Activated CD4-positive, alpha-beta T cell treated with anti-CD3 and anti-CD28 coated beads, Interleukin-2, amount 50 U/mL, for 16 hours (primary cell): ENCODE results near the gene LDLRAD4.

Experiments used
- DNase-seq: peaks from one replicate; pipeline ENCODE4 v3.0.0-alpha.2; 2020

LDLRAD4 gene

DNA sequence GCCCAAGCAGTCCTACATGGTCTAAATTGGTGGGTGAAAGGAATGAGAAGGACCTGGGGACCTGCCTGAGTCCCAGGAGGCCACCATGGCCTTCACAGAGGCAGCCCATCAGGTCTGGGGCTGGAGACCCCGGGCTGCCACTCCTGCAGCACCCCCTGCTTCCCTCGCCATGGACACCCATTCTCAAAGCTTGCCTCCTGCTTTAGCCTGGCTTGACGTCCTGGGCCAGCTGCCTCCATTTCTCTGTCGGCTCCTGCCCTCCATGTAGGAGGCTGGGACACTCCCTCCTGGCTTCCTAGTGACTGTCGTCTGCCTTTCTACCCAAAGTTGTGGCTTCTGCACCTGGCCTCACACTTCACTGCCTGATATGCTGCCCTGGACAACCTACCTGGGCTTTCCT lies 309.2 kb downstream of the LDLRAD4 start:
- no peak for DNase-seq

DNA sequence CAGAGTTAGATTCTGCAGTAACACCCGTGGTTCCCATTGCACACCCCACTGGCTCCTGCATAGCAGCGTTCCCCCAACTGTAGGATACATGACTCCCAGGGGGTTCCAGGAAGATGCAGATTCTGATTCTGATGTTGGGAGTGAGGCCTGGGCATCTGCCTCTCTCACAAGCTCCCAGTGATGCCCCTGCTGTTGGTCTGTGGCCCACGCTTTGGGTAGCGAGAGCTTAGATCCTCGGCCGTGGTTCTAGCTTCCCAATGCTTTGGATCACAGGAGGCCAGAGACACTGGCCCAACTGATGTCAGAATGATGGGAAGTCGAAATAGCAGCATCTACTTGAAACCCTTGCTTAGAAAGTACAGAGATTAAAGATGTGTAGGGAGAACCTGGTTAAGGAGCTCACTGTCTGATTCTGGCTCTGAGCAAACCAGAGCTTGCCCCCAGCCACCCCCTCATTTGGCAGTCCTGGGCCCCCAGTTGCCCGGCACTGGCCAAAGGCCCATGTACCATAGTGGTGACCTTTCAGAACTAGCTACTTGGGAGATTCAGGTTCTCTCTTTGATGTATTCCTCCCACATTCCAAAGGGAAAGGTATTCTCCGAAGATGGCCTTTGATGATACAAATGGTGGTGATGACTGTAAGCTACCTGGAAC lies 310.3 kb downstream of the LDLRAD4 start:
- no peak for DNase-seq

DNA sequence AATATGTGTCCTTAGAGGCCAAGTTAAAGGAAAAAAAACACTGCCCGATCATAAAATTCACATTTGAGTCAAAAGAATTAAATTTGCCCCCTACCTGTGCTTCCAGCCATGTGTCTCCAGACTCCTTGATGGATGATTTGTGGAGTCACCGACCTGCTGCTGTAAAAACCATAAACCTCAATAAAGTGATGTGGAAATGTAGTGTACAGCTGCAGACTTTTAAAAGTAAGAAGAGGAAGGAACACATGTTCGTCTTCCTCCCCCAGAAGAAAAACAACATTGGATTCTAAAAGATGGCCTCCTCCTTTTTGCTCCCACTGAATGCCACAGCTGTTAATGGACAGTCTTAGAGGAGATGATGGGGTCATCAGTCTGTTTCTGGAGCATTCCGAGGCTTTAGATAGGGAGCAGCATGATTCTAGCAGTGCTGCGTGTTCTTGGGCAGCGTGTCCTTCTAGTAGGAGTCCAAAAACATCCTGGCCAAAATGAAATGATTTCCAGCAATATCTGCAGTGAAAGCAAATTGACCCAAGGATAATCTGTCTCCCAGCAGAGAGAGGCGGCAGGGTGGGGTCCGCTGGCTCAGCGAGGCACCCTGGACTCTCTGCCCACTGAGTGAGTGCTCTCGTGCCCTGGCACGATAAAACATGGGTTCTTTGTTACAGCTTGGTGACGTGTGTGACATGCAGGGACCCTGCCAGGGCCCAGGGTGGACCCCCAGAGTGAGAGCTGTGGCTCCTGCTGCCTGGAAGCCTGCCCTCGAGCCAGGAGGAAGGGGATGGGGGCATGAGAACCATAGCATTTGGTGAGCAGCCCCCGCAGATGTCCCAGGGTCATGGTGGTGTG lies 311.7 kb downstream of the LDLRAD4 start:
- DNase-seq, result no peak

DNA sequence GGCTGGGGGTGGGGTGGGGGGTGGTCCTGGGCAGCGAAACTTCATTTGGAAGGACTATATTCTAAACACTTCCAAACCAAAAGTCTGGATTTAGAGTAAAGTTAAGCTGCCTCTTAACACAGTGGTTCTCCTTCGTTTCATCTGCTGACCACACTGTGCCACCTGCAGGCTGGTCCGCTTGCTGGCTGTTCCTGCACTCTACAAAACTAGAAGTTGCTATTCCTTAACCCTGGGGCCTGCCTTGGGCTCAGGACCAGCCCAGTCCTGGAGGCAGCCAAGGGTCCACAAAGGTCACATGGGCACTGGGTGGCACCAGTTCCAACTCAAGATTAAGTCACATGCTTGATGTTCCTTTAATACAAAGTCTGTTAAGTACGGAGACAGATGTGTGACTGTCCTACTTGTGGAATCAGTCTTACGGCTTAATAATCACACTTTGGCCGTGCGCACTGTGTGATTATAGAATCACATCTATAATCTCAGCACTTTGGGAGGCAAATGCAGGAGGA lies 312.4 kb downstream of the LDLRAD4 start:
- no peak for DNase-seq

DNA sequence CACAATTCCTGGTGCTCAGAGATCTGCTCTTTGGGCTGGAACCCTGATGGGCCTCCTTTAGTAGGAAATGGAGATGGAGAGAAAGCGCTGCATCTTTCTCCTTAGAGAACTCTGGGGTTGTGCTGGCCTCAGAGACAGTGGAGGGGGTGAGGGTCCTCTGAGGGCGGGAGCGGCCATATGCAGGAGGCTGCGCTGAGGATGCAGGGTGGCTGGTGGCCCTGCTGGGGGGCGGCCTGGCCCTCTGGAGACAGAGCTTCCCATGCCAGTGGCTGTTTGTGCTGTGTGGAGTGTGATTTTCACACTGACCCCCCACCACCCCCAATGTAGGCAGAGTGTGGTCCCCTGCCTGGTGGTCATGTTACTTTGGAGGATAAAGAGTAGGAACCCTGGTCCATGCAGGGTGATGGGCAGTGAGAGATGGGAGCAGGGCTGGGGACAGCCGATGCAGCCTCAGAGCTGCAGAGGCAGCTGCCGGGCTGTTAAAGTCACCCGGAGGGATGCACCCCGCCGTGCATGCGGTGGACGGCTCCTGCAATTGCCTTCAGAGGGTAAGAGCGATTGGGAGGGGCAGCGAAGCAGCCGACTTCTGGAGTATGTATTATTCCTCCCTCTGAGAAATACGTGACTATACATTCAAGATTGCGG lies 313.2 kb downstream of the LDLRAD4 start:
- DNase-seq, result no peak

DNA sequence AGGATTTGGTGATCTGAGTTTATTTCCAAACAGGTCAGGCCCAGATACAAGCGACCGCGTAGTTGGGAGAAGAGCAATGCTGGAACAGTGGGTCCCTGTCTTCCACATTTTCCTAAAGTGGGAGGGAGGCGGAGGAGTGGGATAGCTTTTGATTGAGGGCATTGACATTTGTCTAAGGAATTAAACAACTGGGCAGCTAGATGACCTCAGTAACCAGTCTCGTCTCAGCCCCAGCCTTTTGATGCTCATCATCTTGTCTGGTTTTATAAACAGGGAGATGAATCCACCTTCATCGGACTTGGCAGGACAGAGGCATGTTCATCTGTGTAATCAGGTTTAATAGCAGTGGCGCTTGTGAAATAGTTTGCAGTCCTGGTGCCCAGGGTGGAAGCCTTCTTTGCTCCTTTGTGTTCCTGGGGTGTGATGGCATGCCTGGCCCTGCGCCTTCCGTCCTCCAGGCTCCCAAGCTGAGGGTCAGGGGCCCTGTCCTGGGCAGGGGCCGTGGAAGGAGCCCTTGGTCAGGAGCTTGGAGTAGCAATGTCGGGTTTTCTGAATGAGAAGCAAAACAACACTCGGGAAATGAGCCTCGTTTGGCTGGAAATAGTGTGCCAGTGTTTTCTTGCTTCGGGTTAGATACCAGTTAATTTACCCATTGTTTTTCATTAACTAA lies 314.0 kb downstream of the LDLRAD4 start:
- no peak for DNase-seq

DNA sequence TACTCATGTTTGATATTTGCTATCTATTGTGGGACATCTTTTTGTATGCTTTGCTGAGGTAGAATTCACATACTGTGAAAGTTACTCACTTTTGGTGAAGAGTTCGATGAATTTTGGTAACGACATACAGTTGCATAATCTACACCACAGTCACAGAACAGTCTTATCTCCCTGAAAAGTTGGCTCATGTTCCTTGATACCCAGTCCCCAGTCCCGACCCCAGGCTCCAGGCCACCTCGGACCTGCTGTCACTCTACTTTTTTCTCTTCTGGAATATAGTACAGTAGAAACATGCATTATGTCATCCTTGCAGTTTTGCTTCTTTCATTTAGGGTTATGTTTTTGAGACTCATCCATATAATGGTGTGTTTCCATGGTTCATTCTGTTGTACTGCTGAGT lies 316.1 kb downstream of the LDLRAD4 start:
- no peak for DNase-seq

DNA sequence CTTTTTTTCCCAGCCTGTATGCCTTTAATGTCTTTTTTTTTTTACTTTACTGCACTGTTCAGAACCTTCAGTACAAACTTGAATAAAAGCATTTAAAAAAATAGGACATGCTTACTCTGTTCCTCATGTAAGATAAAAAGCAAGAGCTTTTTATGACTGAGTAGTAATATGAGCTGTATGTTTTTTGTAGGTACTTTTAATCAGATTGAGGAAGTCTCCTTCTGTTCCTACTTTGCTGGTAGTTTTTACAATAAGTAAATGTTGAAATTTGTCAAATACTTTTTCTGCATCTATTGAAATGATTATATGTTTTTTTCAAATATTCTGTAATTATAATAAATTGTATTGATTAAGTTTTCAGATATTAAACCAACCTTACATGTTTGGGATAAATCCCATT lies 318.0 kb downstream of the LDLRAD4 start:
- DNase-seq, result no peak

DNA sequence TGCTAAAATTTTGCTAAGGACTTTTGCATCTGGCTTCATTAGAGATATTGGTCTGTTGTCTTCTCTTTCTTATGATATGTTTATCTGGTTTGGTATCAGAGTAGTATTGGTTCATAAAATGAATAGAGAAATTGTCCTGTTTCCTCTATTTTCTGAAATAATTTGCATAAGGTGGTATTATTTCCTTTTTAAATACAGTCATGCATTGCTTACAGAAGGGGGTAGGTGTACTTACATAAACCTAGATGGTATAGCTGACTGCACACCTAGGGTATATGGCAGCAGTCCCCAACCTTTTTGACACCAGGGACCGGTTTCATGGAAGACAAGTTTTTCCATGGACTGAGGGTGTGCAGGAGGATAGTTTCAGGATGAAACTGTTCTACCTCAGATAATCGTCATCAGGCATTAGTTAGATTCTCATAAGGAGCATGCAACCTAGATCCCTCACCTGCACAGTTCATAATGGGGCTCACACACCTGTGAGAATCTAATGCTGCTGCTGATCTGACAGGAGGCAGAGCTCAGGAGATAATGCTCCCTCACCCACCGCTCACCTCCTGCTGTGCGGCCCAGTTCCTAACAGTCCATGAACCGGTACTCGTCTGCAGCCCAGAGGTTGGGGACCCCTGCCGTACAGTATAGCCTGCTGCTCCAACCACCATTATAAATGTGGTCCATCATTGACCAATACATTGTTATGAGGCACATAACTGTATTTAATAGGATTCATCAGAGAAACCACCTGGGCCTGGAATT lies 318.6 kb downstream of the LDLRAD4 start:
- DNase-seq, result no peak

DNA sequence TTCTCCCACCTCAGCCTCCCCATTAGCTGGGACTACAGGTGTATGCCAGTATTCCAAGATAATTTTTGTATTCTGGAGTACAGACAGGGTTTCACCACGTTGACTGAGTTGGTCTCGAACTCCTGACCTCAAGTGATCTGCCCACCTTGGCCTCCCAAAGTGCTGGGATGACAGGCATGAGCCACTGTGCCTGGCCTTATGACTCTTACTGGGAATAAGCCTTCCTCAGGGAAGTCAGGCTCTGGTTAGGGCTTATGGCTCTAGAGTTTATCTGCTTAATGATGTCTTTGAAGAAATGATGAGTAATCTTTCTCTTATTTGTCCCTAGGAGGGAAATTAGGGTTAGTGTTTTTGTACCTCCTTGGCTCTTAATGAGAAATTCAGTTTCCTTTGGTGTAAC lies 320.1 kb downstream of the LDLRAD4 start:
- no peak for DNase-seq

DNA sequence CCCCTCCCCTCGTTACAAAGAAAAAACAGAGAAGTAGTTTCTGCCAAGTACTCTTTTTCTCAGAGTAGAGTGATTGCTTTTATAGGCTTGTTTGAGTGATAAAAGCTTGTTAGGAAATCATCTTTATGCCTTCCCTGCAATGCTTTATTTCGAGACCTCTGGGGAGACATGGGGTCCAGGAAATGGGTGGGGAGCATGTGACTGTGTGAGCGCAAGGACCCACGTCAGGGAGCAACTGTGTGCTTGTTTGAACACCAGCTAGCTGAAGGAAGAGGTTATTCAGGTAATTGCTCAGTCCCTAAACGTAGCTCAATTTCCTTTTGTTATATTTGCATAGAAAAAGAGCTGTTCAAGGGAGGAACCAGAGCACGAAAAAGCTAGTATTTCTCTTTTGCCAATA lies 320.5 kb downstream of the LDLRAD4 start:
- no peak for DNase-seq

DNA sequence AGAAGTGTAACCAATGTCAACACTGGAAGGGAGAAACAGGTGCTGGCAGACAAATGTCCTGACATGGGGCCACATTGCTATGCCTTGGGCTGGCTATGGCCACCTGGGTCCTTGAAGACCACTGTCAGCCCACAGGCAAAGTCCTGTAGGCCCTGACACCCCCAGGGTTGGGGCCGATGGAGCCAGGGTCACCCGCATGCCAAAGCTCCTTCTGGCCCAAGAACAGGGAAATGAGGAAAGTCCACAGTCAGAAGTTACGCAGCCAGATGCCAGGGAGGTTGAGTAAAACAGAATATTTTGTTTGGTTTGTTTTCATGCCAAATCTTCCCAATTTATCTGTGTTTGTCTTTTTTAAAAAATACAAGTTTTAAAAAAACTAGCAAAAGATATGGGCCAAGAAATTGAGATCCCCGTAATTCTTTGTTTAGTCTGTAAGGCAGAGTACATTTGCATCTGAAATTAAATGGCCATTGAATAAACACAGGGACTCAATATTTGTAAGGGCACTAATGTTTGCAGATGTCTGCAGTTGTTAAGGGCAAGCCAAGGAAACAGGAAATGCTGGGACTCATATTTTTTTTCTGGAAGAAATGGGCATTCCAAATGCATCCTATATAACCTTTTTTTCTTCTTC lies 321.4 kb downstream of the LDLRAD4 start:
- no peak for DNase-seq

DNA sequence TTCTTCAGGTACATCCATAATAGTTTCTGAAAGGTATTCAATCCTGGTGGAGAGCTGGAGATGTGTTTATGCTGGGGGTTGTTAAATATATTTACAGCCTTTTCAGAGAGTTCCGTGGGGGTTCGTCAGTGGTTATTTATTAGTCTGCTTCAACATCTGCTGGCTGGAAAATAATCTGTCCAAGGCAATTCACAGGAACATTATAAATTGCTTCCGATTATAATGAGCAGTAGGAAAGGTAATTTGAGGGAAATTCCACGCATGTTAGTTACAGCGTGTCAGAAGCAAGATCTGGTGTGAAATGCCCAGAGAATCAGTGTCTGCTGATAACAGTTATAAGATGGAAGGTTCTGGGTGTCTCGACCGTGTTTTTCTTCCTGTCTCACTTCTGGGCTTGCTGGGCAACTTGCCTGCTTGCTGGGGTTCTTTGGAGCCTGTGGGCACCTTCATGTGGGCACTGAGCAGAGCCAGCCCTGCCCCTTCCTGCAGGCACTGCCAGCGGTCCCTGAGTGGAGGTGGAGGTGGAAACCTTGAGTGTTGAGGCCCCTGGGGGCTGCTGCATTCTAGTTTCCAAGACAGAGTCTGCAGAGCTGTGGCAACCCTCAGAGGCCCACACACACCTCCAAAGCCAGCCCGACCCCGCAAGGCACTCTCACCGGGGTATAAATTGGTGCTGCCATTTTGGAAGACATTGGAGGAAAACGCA lies 322.1 kb downstream of the LDLRAD4 start:
- DNase-seq, result no peak

DNA sequence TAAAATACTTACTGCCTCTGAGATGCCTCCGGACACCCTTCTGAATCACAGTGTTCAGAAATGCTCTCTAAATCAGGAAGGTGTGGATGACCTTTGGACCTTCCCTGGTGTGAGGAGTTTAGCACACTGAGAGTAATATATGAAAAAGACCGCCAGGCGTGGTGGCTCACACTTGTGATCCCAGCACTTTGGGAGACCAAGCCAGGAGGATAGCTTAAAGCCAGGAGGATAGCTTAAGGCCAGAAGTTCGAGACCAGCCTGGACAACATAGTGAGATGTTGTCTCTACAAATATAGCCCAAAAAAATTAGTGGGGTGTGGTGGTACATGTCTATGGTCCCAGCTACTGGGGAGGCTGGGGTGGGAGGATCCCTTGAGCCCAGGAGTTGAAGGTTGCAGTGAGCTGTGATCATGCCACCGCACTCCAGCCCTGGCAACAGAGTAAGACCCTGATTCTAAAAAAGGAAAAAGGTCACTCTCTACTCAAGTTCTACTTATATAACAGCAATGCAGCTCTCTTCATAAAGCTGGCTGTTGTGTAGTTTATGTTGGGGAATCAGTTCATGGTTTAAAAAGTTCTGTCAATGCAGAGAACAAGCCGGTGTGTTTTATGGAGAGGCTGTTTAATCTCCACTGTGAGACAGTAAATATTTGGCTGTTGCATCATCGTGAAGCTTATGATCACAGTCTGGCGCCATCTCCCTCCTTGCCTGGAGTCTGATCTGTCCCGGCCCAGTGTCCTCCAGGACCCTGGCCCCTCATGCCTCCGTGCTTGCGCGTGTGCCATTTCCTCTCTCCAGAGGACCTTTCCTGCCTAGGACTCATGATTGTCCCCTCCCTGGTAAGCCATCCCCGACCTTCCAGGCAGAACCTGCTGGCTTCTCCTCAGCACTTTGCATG lies 323.3 kb downstream of the LDLRAD4 start:
- DNase-seq, result no peak

DNA sequence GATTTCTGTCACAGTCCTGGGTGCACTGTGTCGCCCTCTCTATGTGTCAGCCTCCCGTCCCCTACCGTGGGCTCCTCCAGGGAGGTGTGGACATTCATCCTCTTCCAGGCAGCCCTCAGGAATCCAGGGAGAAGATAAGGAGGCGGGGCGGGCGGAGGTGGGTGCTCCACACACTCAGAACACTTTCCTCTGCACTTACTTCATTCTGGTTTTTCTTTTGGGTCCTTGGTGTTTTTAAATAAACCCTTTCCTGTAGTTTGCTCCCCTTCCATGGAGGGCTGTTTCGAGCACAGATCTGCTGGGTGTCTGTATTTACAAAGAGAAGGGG lies 323.9 kb downstream of the LDLRAD4 start:
- DNase-seq, result no peak

DNA sequence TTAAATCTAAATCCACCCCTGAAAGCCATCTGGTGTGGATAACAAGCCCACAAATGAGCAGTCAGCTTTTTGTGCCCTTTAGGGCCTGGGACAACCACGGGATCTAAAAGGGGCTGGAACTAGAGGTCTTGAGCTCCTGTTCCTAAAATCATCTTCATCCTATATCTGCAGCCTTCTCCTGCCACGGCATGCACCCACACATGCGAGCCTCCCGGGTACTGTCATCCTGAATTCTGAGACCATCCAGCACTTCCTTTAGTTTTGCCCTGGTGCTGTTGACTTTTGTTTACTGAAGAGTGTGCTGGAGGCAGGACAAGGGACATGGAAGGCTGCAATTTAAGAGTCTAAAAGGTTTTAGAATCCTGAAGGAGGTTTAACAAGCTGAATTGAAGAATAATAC lies 324.6 kb downstream of the LDLRAD4 start:
- no peak for DNase-seq

DNA sequence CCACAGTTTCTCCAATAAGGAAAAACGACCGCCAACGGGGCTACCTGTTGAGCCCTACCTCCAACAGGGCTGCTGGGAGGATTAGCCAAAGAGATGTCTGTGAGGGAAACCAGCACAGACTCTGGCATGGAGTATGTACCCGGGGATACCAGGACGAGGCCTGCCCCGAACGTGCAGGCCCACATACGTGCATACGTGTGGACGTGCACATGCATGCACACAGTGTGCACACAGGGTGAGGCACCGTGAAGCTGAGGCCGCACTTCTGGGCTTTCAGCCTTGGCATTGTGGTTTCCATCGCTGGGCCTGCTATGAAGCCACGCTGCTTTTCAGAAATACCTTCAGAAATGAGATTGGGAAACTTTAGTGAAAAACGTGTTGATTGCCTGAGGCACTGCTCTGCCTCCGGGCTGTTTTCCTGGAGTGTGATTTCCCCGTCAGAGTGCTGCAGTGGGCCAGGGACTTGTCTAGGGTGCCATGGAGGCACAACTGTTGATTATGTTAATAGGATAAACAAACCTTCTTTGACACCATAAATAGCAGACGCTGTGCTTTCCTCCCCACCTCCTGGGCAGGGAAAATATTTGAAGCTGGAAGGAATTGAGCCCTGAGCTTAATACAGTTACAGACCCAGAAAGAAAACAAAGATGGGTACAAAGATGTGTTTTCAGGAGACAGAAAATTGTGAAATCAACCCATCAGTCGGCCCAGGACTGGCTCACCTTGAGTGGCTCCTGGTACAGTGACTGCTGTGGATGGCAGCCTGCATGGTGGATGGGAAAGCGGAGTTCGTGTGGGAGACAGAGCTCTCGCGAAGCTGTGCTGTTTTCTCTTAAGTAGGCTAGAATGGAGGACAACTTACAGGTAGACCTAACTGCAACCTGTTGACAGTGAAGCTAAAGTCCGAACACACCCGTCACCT lies 325.5 kb downstream of the LDLRAD4 start:
- DNase-seq, result no peak

DNA sequence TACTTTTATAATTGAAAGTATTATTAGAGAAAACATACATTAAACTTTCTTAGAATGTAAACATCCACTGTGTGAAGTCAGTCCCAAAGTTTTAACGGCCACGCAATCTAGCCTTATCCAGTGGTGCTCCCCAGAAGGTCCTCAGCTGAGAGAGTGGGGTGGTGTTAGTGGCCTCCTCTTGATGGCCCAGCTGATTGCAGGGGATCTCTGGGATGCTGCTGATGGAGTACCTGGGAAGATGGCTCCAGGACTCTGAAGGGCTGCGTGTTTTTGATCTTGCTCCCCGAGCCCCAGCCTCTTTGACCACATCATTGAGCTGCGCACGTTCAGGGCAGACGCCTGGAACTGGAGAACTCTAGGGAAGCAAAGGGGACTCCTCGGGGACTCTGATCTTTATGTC lies 326.4 kb downstream of the LDLRAD4 start:
- no peak for DNase-seq

DNA sequence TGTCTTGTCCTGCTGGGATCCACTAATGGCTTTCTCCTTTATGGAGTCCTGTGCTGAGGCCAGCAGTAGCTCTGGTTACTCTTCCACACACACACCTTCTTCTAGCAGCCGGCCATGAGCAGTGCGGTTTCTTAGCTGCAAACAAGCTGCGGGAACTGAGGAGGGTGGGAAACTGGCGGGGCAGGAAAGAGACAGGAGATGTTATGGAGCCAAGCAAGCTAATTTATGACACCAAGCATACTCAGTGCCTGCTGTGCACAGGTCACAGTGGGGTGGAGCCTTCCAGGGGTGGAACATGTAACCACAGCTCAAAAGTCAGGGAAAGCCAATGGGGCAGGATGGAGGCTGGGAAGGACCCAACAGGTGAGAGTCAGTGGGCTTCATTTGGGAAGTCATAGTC lies 327.0 kb downstream of the LDLRAD4 start:
- no peak for DNase-seq
